Fibroblast of lung (primary cell): ENCODE data around the gene SPATA9.

ENCODE experiments used
- EZH2 ChIP-seq: IDR thresholded peaks from 2 replicates; pipeline ENCODE4 v1.5.1; 2012; ENCODE audit warnings: low read length, control low read depth, mild to moderate bottlenecking; ENCODE audit errors: missing control alignments
- TF ChIP-seq, protein P1 (sequence below), 2 donors: IDR thresholded peaks in 1 of 2; conservative IDR thresholded peaks in 1 of 2; 1 replicate in 1 of 2; 2 replicates in 1 of 2; pipeline ENCODE4 v1.5.1; 2011 to 2012; ENCODE audit warnings: low read length in 2 of 2, control low read depth in 1 of 2, inconsistent platforms in 1 of 2, low read depth in 1 of 2, mild to moderate bottlenecking in 1 of 2

- TF ChIP-seq, protein P1, sequence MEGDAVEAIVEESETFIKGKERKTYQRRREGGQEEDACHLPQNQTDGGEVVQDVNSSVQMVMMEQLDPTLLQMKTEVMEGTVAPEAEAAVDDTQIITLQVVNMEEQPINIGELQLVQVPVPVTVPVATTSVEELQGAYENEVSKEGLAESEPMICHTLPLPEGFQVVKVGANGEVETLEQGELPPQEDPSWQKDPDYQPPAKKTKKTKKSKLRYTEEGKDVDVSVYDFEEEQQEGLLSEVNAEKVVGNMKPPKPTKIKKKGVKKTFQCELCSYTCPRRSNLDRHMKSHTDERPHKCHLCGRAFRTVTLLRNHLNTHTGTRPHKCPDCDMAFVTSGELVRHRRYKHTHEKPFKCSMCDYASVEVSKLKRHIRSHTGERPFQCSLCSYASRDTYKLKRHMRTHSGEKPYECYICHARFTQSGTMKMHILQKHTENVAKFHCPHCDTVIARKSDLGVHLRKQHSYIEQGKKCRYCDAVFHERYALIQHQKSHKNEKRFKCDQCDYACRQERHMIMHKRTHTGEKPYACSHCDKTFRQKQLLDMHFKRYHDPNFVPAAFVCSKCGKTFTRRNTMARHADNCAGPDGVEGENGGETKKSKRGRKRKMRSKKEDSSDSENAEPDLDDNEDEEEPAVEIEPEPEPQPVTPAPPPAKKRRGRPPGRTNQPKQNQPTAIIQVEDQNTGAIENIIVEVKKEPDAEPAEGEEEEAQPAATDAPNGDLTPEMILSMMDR (conservative IDR thresholded peaks at IDR 0.05 in 1 of 2, IDR thresholded peaks at IDR 0.05 in 1 of 2; ENCODE audit: low read depth in 1 of 2, low read length in 2 of 2), result no peak
- no peak for TF ChIP-seq EZH2
These were observed 59.1 kb downstream of the SPATA9 start for GRCh38 chr5:95623706-95624105.
